ENCODE data around the gene HOMER2.

The HOMER2 gene

GRCh38 chr15:82845686-82846085 lies 106.8 kb downstream of the HOMER2 start:
- no peak overlapping the region for H3K27ac ChIP-seq
- TF ChIP-seq CTCF (IDR thresholded peaks at IDR 0.05) (no peak), ZFX (IDR thresholded peaks at IDR 0.05; ENCODE audit: borderline replicate concordance) (no peak)

GRCh38 chr15:82843566-82843965 lies 109.0 kb downstream of the HOMER2 start:
- TF ChIP-seq ZFX (IDR thresholded peaks at IDR 0.05; ENCODE audit: borderline replicate concordance) (no peak), CTCF (IDR thresholded peaks at IDR 0.05) (no peak)
- no peak overlapping the region for H3K27ac ChIP-seq

GRCh38 chr15:82840166-82840565 lies 112.4 kb downstream of the HOMER2 start:
- no peak overlapping the region for H3K27ac ChIP-seq
- TF ChIP-seq CTCF (IDR thresholded peaks at IDR 0.05) (no peak), ZFX (IDR thresholded peaks at IDR 0.05; ENCODE audit: borderline replicate concordance) (no peak)

GRCh38 chr15:82839136-82839535 lies 113.4 kb downstream of the HOMER2 start:
- TF ChIP-seq CTCF (IDR thresholded peaks at IDR 0.05) (no peak), ZFX (IDR thresholded peaks at IDR 0.05; ENCODE audit: borderline replicate concordance) (no peak)
- H3K27ac ChIP-seq, result no peak overlapping the region

- no peak for TF ChIP-seq ZFX (IDR thresholded peaks at IDR 0.05; ENCODE audit: borderline replicate concordance)
- no peak for TF ChIP-seq CTCF (IDR thresholded peaks at IDR 0.05)
- H3K27ac ChIP-seq, result no peak overlapping the region
Measured at GRCh38 chr15:82838096-82838735, 114.3 kb downstream of the HOMER2 start.

GRCh38 chr15:82835391-82835917 lies 117.1 kb downstream of the HOMER2 start:
- no peak for TF ChIP-seq ZFX (IDR thresholded peaks at IDR 0.05; ENCODE audit: borderline replicate concordance)
- no peak overlapping the region for H3K27ac ChIP-seq

GRCh38 chr15:82833362-82833682 lies 119.2 kb downstream of the HOMER2 start:
- TF ChIP-seq ZFX (IDR thresholded peaks at IDR 0.05; ENCODE audit: borderline replicate concordance), result no peak
- TF ChIP-seq CTCF (IDR thresholded peaks at IDR 0.05), result no peak
- H3K27ac ChIP-seq, result no peak overlapping the region
